ENCODE measurements around the gene KRT7.
"Not testable (repeated sequence)": the region's sequence is repeated elsewhere in the genome, so short reads cannot be mapped to it uniquely, and the experiment has no call there.

KRT7 gene

DNA sequence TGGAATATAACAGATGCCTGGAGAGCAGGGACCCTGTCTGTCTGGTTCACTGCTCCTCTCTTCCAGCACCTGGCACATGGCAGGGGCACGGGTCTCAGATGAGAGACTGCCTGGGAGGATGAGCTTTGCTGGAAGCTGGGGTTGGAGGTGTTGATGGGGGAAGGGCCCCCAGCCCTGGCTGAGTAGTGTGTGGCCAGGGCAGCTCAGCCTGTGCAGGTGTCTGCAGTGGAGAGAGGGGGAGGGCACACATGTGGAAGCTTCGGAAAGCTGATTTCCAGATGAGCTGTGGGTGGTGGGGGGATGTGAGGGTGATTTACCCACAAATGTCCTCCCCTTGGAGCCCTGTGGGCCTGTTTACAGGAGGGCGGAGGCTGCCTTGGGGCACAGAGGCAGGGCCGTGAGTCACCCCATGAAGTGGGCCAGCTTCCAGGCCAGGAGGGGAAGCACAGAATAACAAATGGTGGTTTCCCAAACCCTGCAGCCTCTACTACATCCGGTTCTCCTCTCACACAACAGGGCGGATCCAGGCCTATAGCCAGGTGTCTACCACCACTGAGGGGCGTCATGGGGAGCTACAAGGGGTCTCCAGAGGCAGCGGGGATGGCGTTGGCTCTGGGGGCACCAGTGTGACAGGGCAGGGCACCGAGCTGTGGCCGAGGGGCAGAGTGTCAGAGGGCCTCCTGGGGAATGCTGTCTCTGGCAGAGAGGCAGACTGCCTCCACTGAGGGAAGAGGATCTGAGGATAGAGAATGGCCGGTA lies 11.0 kb downstream of the KRT7 start:
- peak; percentile 47 for DNase-seq (ENCODE audit: low read depth, low spot score)

GRCh38 chr12:52244615-52244994 lies 11.6 kb downstream of the KRT7 start:
- DNase-seq (ENCODE audit: low read depth, low spot score): no peak

DNA sequence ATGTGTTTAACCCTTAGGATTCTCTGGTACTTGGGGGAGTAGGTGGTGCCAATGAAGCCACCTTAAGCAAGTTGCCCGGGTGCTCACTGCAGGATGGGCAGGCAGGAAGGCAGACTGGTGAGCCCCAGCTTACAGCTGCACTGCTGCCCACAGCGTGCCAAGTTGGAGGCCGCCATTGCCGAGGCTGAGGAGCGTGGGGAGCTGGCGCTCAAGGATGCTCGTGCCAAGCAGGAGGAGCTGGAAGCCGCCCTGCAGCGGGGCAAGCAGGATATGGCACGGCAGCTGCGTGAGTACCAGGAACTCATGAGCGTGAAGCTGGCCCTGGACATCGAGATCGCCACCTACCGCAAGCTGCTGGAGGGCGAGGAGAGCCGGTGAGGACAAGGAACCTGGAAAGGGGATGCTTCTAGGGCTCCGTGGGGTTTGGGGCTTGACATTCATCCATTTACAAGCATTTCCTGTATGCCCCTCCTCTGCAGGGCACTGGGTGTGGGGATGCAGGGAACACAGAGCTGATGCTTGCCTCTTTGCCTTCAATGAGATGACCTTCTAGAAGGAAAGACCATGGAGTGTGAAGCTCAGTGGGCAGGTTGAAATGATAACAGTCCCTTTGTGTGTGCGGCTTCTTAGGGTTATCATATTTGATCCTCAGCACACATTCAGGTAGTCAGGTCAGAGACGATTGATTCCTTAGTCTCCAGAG lies 12.4 kb downstream of the KRT7 start:
- no peak for DNase-seq (ENCODE audit: low read depth, low spot score)

- DNase-seq (ENCODE audit: low read depth, low spot score): no peak
Measured at GRCh38 chr12:52245962-52246569, 13.0 kb downstream of the KRT7 start.

DNA sequence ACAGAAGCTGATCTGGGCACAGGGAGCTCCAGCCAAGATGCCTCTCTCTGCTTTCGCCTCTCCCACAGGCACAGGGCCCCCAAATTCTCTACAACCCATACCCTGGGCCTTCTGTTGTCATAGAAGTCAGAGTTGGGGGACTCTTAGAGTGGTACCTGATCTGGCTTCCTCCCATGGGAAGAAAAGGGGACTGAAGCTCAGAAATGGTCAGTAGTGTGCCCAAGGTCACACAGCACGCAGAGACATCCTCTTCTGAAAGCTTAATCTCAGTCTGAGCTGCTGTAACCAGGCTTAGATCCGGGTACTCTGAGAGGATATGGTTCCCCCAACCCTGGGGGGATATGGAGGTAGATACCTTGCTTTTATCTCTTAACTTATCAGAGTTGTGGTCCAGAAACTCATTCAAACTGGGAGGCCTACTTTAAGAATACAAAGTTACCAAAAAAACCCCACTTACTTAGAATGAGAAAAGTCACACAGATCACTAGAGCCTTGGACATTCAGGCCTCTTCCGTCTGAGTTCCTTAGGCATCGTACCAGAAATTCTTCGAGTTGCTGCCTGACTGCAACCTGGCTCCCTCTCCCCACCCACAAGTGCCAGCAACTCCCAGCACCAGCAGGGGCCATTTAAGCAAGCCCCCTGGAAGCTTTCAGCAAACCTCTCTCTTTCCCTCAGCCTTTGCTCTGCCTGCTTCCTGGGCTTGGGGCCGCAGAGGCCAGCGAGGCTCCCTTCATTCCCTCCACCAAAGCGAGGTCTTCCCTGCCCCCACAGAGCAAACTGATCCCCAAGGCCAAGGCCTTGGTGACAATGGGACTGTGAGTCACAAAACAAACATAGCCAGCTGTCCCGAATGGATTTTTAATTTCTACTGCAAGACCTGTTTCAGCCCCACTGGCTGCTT lies 13.9 kb downstream of the KRT7 start:
- DNase-seq (ENCODE audit: low read depth, low spot score): no peak

- no peak for DNase-seq (ENCODE audit: low read depth, low spot score)
Measured at GRCh38 chr12:52247622-52248540, 14.8 kb downstream of the KRT7 start.

GRCh38 chr12:52248541-52249461 lies 15.8 kb downstream of the KRT7 start:
- no peak for DNase-seq (ENCODE audit: low read depth, low spot score)

GRCh38 chr12:52249511-52250047 lies 16.5 kb downstream of the KRT7 start:
- DNase-seq (ENCODE audit: low read depth, low spot score): no peak

DNA sequence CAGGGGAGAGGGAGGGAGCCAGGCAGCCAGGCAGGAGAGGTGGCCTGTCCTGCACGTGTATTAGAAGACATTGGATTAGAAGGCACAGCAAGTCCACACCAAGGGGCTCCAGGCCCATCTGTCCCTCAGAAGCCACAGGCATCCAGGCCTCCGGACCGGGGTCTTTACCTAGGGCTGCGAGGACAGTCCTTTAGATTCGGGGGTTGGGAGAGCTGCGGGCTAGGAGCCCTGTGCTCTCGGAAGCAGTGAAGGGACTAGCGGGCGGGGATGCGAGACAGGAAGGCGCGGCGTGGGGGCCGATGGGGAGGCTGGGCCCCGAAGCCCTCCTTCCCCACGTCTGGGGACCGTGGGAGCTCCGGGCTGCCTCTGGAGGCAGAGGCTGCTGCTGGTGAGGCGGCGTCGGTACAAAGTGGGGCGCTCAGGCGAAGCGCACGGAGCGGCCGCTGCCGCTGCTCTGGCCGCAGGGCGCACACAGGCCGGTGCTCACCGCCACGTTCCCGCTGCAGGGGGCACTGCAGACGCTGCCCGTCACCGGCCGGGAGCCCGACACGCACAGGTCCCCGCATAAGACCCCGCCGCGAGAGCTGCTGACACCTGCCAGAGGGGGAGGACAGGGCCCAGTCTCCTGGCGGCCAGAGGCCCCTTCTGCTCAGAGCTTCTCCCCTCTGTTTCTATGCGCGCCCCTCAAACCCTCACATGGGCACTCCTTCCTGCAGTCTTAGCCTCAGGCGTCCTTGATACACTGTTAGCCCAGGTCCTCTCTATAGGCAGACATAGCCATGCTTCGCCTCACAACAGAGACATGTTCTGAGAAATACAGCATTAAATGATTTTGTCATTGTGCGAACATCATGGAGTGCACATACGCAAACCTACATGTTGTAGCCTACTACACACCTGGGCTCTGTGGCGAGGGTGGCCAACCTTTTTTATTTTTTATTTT lies 17.3 kb downstream of the KRT7 start:
- no peak for DNase-seq (ENCODE audit: low read depth, low spot score)

- DNase-seq (ENCODE audit: low read depth, low spot score): no peak
Measured at GRCh38 chr12:52251367-52252051, 18.5 kb downstream of the KRT7 start.

GRCh38 chr12:52252175-52252615 lies 19.2 kb downstream of the KRT7 start:
- not testable (repeated sequence) for DNase-seq (ENCODE audit: low read depth, low spot score)

GRCh38 chr12:52252728-52253343 lies 19.8 kb downstream of the KRT7 start:
- no peak for DNase-seq (ENCODE audit: low read depth, low spot score)

- no peak for DNase-seq (ENCODE audit: low read depth, low spot score)
Measured at GRCh38 chr12:52253391-52254179, 20.5 kb downstream of the KRT7 start.

DNA sequence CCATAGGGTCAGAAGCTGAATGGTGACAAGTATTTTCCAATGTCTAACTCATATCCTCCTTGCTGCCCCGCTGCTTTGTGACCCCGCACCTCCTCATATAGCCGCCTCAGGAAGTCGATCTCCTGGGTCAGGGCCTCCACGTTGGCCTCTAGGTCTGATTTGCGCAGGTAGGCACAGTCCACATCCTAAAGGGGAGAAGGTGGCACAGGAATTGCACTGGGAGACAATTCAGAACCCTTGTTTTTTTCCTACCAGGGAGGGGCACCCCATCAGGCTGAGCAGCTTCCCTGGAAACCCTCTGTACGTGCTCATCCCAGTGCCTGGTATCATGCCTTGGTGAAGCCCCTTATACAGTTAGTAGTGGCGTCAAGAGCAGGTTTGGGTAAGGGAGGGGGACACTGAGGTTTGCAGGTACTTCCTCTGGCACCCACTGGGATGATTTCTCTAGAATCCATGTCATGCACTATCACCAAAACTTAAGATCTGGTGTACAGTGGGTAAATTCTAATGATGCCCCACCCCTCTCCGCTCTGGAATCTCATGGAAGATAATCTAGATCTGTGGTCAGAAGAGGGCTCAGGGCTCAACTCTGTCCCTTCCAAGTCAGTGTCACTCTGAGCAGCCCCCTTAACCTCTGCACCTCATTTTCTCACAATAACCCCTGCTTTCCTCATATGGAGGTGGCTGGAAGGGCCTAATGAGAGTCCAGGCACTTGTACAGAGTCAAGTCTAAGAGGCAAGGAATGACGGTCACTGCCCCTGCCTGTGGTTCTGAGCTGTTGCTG lies 21.3 kb downstream of the KRT7 start:
- no peak for DNase-seq (ENCODE audit: low read depth, low spot score)

- DNase-seq (ENCODE audit: low read depth, low spot score): no peak
Measured at GRCh38 chr12:52254965-52255751, 22.1 kb downstream of the KRT7 start.
